HG03565 (cell line): ENCODE data around the gene SPOCK1.
A peak's percentile ranks its signal among the peaks of the same experiment; 100 is the strongest.
"Not testable (repeated sequence)": the region's sequence is repeated elsewhere in the genome, so short reads cannot be mapped to it uniquely, and the experiment has no call there.

Experiments
- ATAC-seq: cut with Tn5 transposase; IDR thresholded peaks from one replicate; pipeline ENCODE4 v1.9.1; 2021; ENCODE audit warnings: mild to moderate bottlenecking, moderate library complexity; ENCODE audit not compliant: unreplicated experiment

SPOCK1 gene

DNA sequence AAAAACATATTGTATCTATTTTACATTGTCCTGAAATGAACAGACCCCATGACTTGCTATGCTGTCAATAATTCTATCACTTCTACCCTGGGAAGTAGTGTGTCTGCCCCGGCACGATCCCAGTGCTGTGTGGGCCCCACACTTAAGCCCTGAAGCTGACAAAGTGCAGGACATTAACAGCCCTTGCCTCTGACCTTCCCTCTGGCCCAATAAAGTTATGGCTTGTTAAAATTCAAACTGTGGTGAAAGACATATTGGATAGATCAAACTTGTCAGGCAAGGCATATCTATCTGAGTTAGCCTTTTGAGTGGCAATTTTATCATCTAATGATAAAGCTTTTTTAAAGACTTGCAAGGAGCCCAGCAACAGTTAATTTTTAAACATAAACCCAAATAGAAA, 229.2 kb downstream of the SPOCK1 start:
- ATAC-seq, result no peak

DNA sequence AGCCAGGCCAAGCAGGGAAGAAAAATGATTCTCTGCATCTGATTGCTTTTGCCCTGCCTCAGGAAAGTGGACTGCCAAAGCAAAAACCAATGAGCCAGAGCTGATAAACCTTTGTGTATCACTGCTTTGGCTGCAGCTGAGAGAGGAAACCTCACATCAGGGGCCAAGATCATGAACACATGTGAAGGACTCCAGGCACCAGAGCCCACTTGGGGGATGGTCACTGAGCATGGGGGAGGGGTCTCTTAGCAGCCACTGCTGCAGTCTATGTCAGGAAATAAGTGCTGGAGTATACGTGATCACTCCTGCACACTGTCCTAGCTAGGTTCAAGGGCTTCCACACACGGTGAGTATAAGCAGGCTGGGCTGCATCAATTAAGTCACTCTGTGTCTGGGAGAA, 229.9 kb downstream of the SPOCK1 start:
- no peak for ATAC-seq

DNA sequence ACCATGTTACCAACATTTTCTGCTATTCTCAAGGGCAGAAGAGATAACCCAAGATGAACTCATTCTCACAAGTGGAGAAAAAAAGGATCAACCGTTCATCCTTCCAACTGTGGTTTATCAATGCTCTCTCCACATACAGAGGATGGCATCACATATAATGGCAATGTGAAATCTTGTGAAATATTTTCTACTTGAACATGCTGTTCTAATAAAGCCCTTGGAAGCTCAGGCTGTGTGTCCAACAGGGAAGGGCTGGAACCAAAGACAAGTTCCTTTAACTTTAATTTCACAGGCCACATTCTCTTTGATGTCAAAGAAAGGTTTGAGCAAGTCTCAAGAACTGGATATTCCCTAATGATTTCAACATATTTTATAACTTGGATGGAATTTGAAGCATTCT, 230.5 kb downstream of the SPOCK1 start:
- ATAC-seq, result no peak

DNA sequence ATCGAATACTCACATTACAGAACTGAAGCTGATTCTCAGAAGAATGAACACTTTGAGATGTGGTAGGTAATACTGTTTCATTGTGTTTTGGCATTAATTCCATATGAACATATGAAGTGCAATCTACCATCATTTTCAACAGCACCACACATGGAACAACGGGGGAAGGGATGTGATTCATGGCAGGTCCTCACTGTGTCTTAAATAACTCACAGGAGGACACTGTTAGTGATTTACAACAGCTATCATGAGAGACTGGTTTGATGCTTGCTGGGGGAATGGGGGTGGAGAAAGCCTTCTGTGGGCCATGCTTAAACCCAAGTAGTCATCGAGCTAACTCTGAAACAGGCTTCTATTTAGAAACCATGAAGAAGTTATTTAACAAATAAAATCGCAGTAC, 232.9 kb downstream of the SPOCK1 start:
- no peak for ATAC-seq

DNA sequence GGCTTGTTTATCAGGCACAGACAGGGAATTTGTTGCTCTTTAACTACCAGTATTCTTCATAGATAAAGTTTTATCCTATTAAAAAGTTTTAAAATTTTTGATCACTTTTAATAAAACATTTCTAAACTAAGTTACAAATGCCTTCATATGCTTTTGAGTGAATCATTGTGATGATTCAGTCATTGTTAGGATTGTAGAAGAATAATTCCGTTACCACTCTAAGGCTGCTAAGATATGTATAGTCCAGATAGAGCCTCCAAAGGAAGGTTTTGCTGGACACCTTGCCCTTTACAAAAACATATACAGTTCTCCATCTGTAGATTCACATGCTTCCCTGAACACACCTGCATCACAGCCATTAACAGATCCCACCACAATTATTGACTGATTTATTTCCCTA, 233.7 kb downstream of the SPOCK1 start:
- ATAC-seq, result no peak

DNA sequence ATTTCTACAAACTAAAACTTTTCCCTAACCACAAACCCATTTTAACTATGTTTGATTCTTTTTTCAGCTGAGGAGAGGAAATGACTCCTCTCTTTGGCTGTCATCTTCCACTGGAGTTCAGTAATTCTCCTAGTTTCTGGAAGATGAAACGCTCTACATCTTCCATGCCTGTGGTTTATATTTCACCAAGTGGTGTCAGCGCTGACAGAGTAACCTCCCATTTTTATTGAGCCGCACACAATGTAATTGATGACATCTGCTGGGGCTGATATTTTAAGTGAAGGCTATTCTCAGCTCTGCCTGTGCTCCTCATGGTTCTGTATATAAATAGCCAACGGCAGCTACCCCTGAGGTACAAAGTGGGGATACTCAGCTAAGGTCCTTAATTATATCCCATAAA, 234.6 kb downstream of the SPOCK1 start:
- no peak for ATAC-seq

DNA sequence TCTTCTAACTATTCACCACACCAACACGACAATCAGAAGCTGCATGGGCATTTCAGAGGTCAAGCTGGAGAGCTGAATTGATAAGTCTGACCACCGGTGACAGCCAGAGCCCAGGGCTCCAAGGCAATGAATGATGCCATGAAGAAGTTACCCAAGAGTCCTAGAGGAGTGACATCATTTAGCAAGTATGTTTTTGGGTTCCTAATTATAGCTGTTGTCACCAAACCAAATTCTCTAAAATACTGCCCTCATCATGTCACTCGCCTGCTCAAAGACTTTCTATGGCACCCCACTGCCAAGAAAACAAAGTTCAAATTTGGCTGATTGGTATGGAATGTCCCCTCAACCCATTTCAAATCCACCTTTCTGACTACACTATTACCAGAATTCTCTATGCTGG, 235.1 kb downstream of the SPOCK1 start:
- ATAC-seq, result no peak

DNA sequence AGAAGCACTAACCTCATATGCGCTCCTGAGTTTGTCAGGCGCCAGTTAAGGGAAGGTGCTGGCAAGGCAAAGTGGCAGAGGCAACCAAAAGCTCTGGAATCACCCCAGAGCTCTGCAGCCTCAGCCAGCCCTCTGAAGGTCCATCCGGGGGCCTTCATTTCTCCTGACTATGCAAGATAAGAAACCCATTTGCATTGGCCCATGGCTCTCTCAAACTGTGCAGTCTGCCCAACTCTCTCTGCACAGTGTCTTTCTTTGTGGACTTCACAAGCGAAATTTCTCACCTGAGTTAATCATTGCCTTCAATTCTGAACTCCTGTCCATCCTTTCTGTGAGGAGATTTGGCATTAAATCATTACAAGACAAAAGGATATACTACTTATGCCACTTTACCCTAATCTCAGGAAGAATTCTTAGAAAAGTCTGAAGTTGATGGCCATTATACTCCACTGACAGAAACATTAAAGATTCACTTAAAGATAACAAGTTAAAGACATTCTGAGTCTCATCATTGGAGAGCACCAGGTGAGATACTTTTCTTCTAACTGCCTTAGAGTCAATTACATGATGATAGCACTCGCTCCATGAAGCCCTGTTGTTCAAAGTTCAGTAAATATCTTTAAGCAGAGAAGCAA, 235.6 kb downstream of the SPOCK1 start:
- no peak for ATAC-seq

DNA sequence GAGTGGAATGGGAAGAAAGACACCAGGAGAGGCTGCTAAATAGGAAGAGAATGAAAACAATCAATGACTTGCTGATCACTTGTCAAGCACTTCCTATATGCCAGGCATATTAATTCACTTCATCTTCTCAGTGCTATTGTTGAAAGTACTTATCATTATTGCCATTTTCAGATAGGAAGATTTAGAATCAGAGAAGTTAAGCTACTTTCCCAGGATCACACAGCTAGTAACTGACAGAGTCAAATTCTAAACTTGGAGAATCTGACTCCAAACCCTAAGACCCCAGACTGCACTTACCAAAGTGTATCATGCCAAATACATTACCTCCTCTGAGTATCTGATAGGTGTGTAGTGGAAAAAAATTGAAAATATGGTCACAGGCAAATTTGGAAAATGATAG, 236.3 kb downstream of the SPOCK1 start:
- no peak for ATAC-seq

DNA sequence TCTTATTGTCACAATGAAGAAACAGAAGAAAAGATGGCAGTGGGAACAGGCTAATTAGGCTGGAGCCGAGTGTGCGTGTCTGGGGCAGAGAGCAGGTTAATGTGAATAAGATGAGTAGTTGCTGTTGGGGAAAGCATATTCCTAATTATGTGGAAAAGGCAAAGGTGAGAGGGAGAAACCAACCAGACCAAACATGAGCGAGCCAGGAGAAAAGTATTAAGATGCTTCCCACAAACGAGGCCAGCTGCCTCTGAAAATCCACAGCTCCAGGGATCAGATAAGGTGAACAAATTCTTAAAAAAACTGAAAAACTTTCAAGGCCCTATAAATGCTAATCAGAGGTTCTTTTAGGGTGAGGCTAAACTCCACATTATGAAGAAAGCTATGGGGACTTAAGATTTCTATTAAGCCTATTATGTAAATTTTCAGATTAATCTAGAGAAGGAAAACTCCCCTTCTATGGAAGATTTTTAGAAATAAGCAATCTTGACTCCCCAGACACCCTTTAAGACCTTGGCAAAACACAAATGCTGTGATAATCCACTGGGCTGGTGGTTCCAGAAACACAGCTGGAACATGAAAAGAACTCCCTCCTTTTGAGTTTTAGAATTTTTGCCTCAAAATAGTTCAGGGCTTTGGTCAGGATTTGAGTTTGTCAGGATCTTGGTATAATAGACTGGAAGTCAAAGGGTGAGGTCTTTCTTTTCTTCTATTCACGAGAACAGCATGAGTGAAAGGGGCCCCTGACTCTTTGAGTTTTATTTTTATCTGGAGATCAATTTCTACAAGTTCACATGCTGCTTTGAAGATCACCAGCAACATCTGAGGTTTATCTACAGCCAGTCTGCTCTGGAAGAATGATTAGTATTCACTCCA, 238.1 kb downstream of the SPOCK1 start:
- ATAC-seq, result no peak

DNA sequence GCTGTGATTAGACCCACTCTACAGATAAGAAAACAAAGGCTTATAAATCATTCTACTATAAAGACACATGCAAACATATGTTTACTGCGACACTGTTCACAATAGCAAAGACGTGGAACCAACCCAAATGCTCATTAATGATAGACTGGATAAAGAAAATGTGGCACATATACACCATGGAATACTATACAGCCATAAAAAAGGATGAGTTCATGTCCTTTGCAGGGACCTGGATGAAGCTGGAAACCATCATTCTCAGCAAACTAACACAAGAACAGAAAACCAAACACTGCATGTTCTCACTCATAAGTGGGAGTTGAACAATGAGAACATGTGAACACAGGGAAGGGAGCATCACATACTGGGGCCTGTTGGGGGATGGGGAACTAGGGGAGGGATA, 240.0 kb downstream of the SPOCK1 start:
- ATAC-seq, result not testable (repeated sequence)

DNA sequence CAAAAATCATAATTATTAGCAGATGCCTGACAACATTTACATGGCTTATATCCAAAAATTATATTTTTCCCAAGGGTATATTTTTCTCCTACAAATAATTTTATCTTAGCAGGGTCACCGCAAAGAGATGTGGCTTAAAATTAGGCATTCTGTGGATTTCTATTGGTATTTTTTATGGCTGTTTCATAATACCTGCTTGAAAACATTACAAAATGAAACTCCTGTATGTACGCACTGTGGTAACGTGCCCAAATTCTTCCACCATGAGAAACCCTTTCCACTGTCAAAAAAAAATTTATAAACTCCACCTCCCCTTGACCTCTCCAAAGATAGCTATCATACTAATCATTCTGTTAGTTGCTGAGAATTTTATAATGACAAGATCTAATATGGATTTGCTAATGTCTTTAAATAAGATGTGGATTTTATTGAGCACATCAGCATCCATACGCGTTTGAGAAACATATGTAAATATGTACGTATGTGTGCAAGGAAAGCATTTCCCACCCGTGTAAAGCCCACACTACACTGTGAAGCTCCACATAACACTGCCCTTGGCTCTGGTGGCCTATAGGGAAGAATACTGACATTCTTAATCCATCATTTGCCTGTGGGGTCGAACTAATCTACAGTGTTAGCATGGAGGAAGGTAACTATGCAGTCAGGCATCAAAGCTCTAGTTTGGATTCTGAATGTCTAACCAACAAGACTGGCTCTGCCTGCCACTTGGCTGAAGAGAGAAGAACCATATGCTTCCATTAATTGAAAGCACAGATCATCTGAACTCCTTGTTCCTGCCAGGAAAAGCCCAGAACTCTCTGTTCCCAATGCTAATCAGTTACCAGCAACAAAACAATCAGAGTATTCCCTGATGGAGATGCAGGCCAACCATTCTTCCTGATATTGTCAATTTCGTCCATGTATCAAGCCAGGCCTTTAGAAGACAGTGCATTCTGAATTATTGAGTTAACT, 244.7 kb downstream of the SPOCK1 start:
- no peak for ATAC-seq

DNA sequence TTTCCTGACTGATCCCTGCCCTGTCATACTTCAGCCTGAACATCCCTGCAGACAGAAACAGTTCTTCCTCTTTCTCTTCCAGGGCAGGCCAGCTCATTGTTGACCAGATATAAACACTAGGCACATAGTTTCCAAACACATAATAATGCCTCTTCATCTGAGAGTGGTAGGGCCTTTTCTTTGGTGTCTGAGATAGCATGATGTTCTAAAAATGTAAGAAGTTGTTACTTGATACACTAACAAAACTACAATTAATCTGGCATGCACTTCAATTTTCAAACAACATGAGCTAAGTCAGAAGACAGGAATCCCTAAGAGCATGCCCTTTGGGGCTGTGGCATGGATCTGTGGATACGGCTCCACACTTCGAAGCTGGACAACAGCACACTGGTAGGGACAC, 246.6 kb downstream of the SPOCK1 start:
- ATAC-seq, result no peak

DNA sequence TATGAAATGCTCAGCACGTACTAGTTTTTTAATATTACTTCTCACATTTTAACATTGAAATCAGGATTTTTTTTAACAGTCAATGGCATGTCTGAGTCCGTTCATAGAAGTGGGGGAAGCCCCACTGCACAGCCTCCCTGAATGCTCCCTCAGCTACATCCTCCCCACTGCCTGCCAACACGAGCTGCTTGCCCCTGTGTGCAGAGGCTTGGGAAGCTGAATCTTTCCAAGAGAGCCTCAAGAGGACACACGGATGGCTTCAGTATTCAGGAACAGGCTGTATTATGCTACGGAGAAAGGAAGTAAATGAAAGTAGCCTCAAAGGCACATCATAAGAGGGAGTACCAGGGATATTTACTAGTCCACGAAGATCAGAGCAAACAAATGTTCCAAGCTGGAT, 248.7 kb downstream of the SPOCK1 start:
- no peak for ATAC-seq

DNA sequence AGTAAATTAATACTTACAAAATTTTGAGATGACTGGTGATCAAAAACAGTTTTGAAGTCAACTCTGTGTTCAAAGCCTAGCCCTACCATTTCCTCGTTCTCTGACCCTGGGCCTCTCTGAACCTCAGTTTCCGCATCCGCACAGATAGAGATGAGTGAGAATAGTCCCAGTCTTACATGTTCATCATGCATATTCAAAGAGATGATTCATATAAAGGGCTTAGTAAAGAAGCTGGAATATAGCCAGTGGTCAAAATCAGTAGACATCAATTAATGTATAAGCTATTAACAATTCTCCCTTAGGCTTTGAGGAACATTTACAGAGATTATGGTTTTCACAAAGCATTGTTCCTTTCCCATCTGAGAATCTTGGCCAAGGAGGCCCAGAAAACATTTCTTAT, 250.6 kb downstream of the SPOCK1 start:
- ATAC-seq, result no peak

DNA sequence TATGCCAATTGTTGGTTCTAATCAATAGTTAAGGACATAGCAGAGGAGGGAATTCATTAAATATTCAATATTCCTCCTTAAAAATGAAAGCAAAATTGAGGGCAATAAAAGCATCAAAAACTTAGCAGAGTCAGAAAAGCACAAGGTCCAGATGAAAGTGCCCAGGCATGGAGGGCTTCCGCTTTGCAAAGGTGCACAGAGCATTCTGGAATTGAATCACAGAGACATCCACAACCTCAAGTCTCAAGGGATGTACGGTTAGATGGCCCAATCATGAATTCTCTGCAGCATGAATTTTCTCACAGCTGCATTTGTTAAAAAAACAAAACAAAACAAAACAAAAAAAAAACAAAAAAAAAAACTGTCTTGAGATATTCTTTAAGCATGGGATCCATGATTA, 253.7 kb downstream of the SPOCK1 start:
- ATAC-seq, result no peak

DNA sequence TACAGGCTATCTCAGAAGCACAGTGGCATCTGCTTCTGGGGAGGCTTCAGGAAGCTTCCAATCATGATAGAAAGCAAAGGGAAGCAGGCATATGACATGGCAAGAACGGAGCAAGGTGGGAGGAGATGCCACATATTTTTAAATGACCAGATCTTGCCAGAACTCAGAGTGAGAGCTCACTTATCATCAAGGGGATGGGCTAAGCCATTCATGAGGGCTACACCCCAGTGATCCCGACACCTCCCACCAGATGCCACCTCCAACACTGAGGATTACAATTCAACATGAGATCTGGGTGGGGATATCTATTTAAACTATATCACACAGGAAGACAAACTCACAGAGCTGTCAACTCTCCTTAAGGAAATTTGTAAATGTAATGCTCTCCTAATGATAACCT, 258.8 kb downstream of the SPOCK1 start:
- no peak for ATAC-seq

DNA sequence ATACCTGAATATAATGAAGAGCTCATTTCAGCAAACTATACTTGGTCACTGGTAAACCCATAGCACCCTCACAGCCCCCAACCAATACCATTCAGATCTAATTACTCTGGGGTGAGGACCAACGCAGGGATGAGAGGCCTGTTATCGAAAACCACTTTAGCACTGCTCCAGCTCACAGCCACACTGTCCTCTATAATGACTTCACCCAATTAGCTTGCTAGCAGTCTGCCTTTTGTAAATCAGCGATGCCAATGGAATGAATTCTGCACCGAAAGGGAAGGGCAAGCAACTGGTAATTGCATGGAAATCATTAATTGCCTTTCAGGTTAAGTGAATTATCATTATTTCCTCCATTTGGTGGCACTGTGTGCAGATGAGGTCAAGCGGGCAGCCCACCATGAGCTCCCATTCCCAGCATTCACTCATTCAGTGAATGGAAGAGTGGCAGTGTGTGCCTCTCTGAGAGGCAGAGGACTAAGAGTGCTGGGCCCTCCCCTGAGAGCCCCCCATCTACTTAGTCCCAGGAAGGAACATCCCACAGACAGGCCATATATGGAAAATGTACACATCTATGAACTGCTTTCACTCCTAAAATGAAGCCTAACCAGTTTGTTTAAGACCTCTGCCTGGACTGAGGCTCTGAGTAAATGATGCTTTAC, 262.1 kb downstream of the SPOCK1 start:
- no peak for ATAC-seq

DNA sequence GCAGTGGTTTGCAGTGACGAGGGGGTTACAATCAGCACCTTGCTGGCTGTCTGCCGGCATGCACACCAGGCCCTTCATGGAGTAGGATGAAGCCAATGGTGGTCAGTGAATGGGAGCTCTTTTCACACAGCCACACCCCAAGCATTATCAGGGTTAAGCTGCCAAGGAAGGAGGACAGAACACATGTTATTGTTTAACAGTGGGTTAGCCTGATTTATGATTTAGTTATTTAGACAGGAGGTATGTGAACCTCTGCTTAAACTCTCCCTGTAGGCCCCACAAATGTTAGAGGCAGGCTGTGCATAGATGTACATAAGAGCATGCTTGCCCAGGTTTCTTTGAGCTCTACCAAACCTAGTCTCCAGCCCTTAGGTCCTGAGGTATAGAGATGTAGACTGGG, 262.9 kb downstream of the SPOCK1 start:
- no peak for ATAC-seq

DNA sequence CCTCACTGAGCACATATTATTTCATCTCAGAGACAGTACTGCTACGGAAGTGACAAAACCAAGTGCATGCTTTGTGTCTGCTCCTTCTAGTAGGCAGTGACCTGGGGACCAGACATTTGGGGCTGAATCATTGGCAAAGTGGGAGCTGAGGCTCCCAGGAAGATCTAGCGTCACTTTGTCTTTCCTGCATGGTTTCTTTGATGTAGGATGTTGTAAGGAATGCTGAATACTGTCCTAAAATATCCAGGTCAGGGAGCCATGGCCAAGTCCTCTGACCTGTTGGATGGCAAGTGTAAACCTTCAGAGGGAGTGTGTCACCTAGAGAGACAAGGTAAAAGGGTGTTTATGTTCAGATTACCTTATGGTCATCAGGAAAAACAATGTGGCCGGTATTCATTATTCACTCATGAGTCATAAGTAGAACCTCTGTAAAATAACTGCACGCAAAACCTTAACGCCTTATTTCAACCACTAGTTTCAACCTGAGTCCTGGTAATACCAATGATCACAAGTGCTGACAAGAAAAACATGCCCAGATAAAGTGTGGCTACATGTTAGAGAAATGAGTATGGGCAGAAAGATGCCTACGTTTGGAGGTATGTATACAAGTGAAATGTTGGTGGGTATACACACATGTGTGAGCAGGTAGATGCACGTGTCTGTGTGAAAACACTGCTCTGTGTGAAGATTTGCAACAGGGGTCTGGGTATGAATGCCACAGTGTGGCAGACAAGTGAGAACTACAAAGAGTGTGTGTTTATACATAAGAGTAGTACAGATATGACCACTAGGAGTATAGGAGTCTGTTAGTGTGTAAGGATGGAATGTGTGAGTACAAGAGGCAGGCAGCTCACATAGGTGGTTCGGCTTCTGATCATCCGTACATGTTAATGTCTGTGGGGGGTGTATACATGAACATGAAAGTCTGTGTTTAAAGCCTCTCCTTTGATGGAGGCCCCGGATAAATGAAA, 263.9 kb downstream of the SPOCK1 start:
- peak; percentile 69 for ATAC-seq
